ENCODE data around the gene FOXQ1. TPM values are rescaled to one million over a fixed set of nuclear protein-coding genes. Genes with fewer than 3 reads are reported as not detected.

FOXQ1 gene
- total and polyA plus RNA-seq, 2 of the 13 experiments (the other 11 are each of a cell fraction or from before 2014, with no cell fraction given) = 35.2 to 39.8 TPM

GRCh38 chr6:1263039-1263849 lies 48.7 kb upstream of the FOXQ1 start (continued):
- TF ChIP-seq HNF1A (IDR thresholded peaks at IDR 0.05; ENCODE audit: low read depth) (no peak), HNF1A (CRISPR knock-in tag; IDR thresholded peaks at IDR 0.05; ENCODE audit: borderline replicate concordance) (no peak; the same call in 1 of the 2 replicates), KDM1A (CRISPR knock-in tag; IDR thresholded peaks at IDR 0.05) (no peak), THAP8 (CRISPR knock-in tag; IDR thresholded peaks at IDR 0.05; ENCODE audit: borderline replicate concordance) (no peak), ZNF850 (CRISPR knock-in tag; conservative IDR thresholded peaks at IDR 0.05) (no peak), ZNF280D (CRISPR knock-in tag; IDR thresholded peaks at IDR 0.05) (no peak), JDP2 (CRISPR knock-in tag; IDR thresholded peaks at IDR 0.05; ENCODE audit: borderline replicate concordance) (no peak), XBP1 (CRISPR knock-in tag; IDR thresholded peaks at IDR 0.05) (no peak), ZSCAN29 (CRISPR knock-in tag; conservative IDR thresholded peaks at IDR 0.05) (peak; percentile 68; the same call in 1 of the 2 replicates), ATF1 (CRISPR knock-in tag; IDR thresholded peaks at IDR 0.05) (no peak), ZNF878 (CRISPR knock-in tag; IDR thresholded peaks at IDR 0.05) (no peak), LCORL (IDR thresholded peaks at IDR 0.05) (no peak), LCORL (CRISPR knock-in tag; IDR thresholded peaks at IDR 0.05) (peak; percentile 78), ZNF460 (CRISPR knock-in tag; IDR thresholded peaks at IDR 0.05; ENCODE audit: borderline replicate concordance) (no peak), ZNF737 (CRISPR knock-in tag; IDR thresholded peaks at IDR 0.05; ENCODE audit: borderline replicate concordance) (no peak; the same call in 1 of the 2 replicates), NR2F1 (CRISPR knock-in tag; IDR thresholded peaks at IDR 0.05) (peak; percentile 13 to 56; a peak in 2 of 4 replicates), CERS6 (CRISPR knock-in tag; IDR thresholded peaks at IDR 0.05) (no peak)
